ENCODE data around the gene RNASE7.

The RNASE7 gene

GRCh38 chr14:21043974-21044618 is 1.9 kb downstream of the RNASE7 start:
- DNase-seq: no peak

- DNase-seq: no peak
Measured at GRCh38 chr14:21047378-21047781, 5.2 kb downstream of the RNASE7 start.

- no peak for DNase-seq
Measured at GRCh38 chr14:21048638-21049037, 6.5 kb downstream of the RNASE7 start.

- DNase-seq: no peak
Measured at GRCh38 chr14:21049271-21049673, 7.1 kb downstream of the RNASE7 start.

GRCh38 chr14:21050597-21050996 is 8.4 kb downstream of the RNASE7 start:
- DNase-seq: peak; percentile 47

- no peak for DNase-seq
Measured at GRCh38 chr14:21053184-21054122, 11.3 kb downstream of the RNASE7 start.

- no peak for DNase-seq
Measured at GRCh38 chr14:21054123-21054767, 12.1 kb downstream of the RNASE7 start.

GRCh38 chr14:21054768-21055145 is 12.6 kb downstream of the RNASE7 start:
- DNase-seq: no peak

- no peak for DNase-seq
Measured at GRCh38 chr14:21055432-21056117, 13.4 kb downstream of the RNASE7 start.

- DNase-seq: no peak
Measured at GRCh38 chr14:21056520-21057163, 14.5 kb downstream of the RNASE7 start.

- peak; percentile 21 for DNase-seq
Measured at GRCh38 chr14:21057803-21058675, 15.9 kb downstream of the RNASE7 start, which contains the start of gene RNASE8. RNASE8 (plus strand) TSS chr14:21057822; CDS start chr14:21057893, 71 bp downstream.

- DNase-seq: no peak
Measured at GRCh38 chr14:21058903-21059302, 16.7 kb downstream of the RNASE7 start.

- no peak for DNase-seq
Measured at GRCh38 chr14:21059842-21060613, 17.9 kb downstream of the RNASE7 start.

- no peak for DNase-seq
Measured at GRCh38 chr14:21060614-21061346, 18.6 kb downstream of the RNASE7 start.

GRCh38 chr14:21061347-21061668 is 19.1 kb downstream of the RNASE7 start:
- no peak for DNase-seq

- DNase-seq: no peak
Measured at GRCh38 chr14:21063479-21063878, 21.3 kb downstream of the RNASE7 start.

- DNase-seq: peak; percentile 20
Measured at GRCh38 chr14:21066882-21067502, 24.8 kb downstream of the RNASE7 start.

GRCh38 chr14:21068521-21069387 is 26.6 kb downstream of the RNASE7 start:
- DNase-seq: peak; percentile 56
